Measurements from ENCODE around the gene TMEM187. TPM values are rescaled to one million over a fixed set of nuclear protein-coding genes. Genes with fewer than 3 reads are reported as not detected.

TMEM187 gene
- total RNA-seq, 1 donor from 2014 or later: 4.3 TPM

DNA sequence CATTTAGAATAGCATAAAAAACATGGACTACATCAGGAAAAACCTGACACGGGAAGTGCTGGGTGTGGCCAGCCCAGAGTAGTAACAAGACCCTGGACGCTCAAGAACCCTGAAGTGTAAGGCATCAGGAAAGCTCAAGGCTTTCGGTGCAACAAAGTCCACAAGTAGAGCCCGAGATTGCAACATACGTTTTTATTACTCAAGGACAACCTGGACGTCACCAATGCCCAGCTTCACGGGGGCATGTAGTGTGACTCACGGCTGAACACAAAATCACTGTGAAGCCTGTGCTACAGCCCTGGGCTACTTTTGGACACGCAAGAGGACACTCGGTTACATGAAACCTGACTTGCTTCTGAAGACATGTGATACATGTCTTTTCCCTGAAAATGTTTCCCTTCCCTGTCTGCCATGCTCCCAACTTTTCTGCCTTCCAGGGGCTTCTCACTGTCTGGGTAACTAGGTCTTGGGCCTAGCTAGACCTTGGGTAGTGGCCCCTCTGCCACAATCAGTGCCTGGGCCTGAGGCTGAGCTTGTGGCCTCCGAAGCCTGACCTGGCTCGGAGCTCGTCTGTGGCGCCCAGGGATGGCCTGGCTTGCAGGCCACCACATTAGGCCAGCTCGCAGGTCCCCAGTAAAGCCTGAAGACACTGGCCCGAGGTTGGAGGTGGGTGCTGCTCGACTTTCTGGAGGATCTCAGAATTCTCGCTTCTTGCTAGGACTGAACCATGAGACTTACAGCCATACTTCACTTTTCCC is 38.0 kb downstream of the TMEM187 start:
- no peak for DNase-seq (ENCODE audit: low read depth)
- H3K4me3 ChIP-seq (ENCODE audit: low read depth, low read length): no peak overlapping the region
- TF ChIP-seq, protein P1, sequence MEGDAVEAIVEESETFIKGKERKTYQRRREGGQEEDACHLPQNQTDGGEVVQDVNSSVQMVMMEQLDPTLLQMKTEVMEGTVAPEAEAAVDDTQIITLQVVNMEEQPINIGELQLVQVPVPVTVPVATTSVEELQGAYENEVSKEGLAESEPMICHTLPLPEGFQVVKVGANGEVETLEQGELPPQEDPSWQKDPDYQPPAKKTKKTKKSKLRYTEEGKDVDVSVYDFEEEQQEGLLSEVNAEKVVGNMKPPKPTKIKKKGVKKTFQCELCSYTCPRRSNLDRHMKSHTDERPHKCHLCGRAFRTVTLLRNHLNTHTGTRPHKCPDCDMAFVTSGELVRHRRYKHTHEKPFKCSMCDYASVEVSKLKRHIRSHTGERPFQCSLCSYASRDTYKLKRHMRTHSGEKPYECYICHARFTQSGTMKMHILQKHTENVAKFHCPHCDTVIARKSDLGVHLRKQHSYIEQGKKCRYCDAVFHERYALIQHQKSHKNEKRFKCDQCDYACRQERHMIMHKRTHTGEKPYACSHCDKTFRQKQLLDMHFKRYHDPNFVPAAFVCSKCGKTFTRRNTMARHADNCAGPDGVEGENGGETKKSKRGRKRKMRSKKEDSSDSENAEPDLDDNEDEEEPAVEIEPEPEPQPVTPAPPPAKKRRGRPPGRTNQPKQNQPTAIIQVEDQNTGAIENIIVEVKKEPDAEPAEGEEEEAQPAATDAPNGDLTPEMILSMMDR (conservative IDR thresholded peaks at IDR 0.05; ENCODE audit: low read depth, low read length): no peak

DNA sequence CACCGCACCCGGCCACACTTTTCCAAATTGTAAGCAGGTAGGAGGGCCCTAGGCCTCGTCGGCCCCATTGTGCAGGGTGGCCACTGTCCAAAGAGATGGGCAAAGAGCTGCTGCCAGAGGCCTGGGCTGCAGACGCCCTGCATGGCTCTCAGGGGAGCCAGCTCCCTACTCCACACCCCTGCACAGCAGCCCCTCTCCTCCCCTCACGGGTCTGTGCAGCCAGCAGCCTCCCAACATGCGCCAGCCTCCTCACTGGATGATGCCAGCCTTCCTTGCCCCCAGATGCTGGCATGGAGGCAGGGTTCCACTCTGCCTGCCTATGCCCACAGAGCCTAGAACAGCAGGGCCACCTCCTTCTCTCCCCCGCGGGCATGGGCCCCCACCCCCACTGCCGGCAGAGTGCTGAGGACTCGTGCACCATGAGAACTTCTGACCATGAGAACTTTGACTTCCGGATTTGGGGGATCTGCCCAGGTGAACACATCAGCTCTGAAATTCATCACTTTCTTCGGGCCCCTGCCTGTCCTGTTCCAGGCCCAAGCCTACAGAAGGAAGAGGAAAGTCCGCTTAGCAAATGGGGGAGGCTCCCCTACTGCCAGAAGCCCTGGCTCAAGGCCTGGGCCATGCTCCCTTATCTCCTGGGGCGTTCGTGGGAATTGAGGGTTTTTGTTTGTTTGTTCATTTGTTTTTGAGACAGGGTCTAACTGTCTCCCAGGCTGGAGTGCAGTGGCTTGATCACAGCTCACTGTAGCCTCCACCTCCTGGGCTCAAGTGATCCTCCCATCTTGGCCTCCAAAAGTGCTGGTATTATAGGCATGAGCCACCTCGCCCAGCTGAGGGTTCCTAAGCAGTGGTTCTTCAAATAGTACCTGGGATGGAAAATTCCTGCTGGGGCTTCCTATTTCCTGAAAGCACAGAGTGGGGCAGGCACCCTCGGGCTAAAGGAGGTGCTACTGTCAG is 39.1 kb downstream of the TMEM187 start:
- TF ChIP-seq, protein P1 (conservative IDR thresholded peaks at IDR 0.05; ENCODE audit: low read depth, low read length): no peak
- no peak overlapping the region for H3K4me3 ChIP-seq (ENCODE audit: low read depth, low read length)
- no peak for DNase-seq (ENCODE audit: low read depth)

DNA sequence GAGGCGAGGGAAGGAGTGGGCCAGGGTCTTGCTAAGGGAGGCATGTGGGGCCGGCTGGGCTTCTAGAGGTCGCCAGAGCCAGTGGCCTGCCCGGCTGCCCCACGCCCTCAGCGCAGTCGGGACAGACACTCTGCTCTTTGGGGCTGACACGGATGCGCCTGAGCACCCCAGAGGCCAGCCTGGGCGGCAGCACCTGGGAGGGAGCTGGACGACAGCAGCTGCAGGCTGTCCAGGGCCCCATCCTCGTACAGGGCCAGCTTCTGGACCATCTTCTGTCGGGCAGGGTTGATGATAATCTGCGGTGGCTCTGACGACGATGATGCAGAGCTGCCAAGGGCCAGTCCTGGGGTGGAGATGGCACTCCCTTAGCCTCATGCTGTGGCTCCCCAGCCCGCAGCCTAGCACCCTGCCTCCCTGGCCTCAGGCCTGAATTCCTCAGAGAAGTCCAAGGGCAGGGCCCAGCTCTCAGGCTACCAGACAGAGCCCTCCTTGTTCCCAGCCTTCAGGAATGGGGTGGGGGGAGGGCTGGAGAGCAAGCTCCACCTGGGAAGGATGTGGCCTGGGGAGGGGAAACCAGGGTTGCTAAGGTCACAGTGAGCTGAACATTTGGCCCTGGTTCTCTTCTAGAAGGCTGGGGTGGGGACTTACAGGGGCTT is 39.9 kb downstream of the TMEM187 start:
- no peak overlapping the region for H3K4me3 ChIP-seq (ENCODE audit: low read depth, low read length)
- TF ChIP-seq, protein P1 (conservative IDR thresholded peaks at IDR 0.05; ENCODE audit: low read depth, low read length): no peak
- no peak for DNase-seq (ENCODE audit: low read depth)

DNA sequence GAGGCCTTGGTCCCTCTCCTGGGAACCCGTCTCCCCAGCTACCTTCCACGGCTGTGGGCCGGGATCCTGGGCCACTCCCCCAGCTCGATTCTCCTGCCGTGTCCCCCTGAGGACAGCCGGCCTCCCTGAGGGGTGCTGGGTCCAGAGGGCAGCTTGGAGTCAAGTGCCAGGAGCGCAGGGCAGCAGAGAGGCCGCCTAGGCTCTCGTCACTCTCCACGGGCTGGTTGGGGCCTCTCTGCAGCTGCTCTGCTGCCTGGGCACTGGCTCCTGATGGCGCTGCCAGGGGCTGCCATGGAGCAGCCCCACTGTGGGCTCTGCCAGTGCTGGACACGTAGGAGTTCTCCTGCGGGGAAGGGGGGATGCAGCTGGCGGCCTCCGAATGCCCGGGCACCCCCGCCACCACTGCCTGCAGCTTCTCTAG is 40.5 kb downstream of the TMEM187 start:
- TF ChIP-seq, protein P1 (conservative IDR thresholded peaks at IDR 0.05; ENCODE audit: low read depth, low read length): no peak
- no peak for DNase-seq (ENCODE audit: low read depth)
- H3K4me3 ChIP-seq (ENCODE audit: low read depth, low read length): no peak overlapping the region

DNA sequence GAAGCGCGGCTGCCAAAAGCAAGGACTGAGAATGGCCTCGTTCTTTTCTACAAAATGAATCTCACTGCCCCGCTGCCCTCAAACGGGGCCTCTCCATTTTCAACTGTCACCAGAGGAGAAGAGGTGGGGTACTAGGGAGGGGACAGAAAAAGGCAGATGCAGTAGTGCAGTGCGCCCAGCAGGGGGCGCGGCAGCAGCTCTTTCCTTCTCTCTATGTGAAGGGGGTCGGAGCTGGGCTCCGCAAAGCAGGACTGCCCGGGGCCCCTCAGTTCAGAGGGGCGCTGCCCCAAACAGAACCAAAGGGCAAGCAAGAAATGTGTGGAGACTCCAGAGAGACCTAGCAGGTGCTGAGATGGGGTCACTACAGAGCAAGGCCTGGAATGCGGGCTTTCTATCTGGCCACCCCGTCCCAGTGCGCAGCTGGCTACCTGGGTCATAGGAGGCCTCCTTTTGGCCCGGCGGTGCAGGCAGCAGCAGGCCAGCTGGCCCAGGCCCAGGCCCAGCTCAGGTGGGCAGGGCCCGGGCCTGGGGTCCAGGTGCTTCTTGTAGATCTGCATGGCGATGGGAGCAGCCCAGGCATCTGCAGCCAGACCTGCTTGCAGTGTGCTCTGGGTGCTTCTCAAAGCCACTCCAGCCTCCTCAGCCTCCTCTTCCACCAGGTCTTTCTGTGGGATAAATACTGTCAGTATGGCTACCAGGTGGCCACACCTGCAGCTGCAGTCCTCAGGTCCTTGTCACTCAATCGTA is 41.2 kb downstream of the TMEM187 start:
- DNase-seq (ENCODE audit: low read depth): no peak
- TF ChIP-seq, protein P1 (conservative IDR thresholded peaks at IDR 0.05; ENCODE audit: low read depth, low read length): peak; percentile 74
- no peak overlapping the region for H3K4me3 ChIP-seq (ENCODE audit: low read depth, low read length)

Measured in epithelial cell of proximal tubule (primary cell).